ENCODE measurements around the gene SLC2A1. TPM values are rescaled to one million over a fixed set of nuclear protein-coding genes. Genes with fewer than 3 reads are reported as not detected.

SLC2A1 gene
- total RNA-seq, 1 experiment from 2014 or later: 422 TPM

DNA sequence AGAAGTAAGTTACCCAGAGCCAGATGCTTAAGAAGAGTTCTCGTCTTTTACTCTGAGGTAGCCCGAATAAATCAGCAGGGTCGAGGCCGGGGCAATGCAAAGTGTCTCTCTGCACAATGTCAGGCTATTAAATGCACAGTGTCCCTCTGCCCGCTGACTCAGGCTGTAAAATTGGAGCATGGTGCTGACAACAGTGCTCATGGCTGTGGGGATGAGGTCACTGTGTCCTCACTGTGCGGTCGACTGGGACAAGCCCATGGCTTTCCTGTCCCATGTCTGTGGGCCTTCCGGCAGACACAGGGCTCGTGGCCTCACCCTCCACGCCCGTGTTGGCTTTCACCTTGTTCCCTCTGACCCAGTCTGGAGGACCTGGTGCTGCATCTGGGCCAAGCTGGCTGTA is 14.6 kb upstream of the SLC2A1 start:
- Histone ChIP-seq H3K4me1 (peaks cover 3% of the 10 kb centered on the region), H3K9me3 (no peaks in the 10 kb centered on the region), H3K27me3 (replicated peaks; ENCODE audit: control insufficient read depth, insufficient read depth, low read length) (no peaks in the 10 kb centered on the region), H3K4me3 (ENCODE audit: low read depth, low read length) (no peak overlapping the region), H3K36me3 (ENCODE audit: control insufficient read depth, insufficient read depth, low read length) (no peaks in the 10 kb centered on the region)
- Mint-ChIP-seq H3K9me3 (ENCODE audit: unreplicated experiment) (no peaks in the 10 kb centered on the region), H3K27ac (ENCODE audit: unreplicated experiment) (no peak overlapping the region), H3K27me3 (ENCODE audit: insufficient read depth, unreplicated experiment) (no peaks in the 10 kb centered on the region), H3K4me1 (ENCODE audit: low read depth, unreplicated experiment) (peaks cover 11% of the 10 kb centered on the region), H3K4me3 (ENCODE audit: unreplicated experiment) (no peak overlapping the region), H3K36me3 (ENCODE audit: insufficient read depth, unreplicated experiment) (no peaks in the 10 kb centered on the region)
- BruUV-seq (replicated peaks): no TSS peak
- CTCF ChIA-PET: interaction anchor here (2.5 kb wide), 1 partner anchor 100 kb away, joined by 6 read pairs; no protein-coding TSS in a partner anchor
- intact Hi-C loops (cut with micrococcal nuclease; ENCODE audit: unreplicated experiment): no loop called here
- TF ChIP-seq, protein P1, sequence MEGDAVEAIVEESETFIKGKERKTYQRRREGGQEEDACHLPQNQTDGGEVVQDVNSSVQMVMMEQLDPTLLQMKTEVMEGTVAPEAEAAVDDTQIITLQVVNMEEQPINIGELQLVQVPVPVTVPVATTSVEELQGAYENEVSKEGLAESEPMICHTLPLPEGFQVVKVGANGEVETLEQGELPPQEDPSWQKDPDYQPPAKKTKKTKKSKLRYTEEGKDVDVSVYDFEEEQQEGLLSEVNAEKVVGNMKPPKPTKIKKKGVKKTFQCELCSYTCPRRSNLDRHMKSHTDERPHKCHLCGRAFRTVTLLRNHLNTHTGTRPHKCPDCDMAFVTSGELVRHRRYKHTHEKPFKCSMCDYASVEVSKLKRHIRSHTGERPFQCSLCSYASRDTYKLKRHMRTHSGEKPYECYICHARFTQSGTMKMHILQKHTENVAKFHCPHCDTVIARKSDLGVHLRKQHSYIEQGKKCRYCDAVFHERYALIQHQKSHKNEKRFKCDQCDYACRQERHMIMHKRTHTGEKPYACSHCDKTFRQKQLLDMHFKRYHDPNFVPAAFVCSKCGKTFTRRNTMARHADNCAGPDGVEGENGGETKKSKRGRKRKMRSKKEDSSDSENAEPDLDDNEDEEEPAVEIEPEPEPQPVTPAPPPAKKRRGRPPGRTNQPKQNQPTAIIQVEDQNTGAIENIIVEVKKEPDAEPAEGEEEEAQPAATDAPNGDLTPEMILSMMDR (IDR thresholded peaks at IDR 0.05; ENCODE audit: insufficient read depth in 1 of 2, low read depth in 1 of 2, low read length in 1 of 2, severe bottlenecking in 1 of 2, unreplicated experiment in 1 of 2): no peak
- POLR2A ChIA-PET: no interaction called here
- no peak for DNase-seq

DNA sequence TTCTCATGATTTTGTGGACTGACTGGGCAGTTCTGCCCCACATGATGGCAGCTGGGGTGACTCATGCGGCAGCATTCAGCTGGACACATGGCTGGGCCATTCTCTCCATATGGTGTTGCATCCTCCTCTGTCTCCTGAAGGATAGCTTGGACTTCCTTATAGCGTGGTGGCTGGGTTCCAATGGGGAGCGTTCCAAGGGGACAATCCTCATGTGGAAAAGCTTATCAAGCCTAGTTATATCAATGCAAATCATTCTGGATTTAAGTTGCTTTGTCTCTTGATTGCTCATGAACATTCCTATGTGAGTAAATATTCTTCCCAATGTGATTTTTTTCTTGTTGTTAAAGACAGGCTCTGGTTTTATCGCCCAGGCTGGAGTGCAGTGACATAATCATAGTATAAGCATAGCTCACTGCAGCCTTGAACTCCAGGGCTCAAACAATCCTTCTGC is 13.2 kb upstream of the SLC2A1 start:
- no peak for DNase-seq
- BruUV-seq (replicated peaks): no TSS peak
- no peak overlapping the region for H3K4me3 ChIP-seq (ENCODE audit: low read depth, low read length)
- H3K9me3 ChIP-seq: no peaks in the 10 kb centered on the region
- H3K36me3 ChIP-seq (ENCODE audit: control insufficient read depth, insufficient read depth, low read length): no peaks in the 10 kb centered on the region
- Mint-ChIP-seq H3K9me3 (ENCODE audit: unreplicated experiment) (no peaks in the 10 kb centered on the region), H3K36me3 (ENCODE audit: insufficient read depth, unreplicated experiment) (no peaks in the 10 kb centered on the region), H3K27ac (ENCODE audit: unreplicated experiment) (no peak overlapping the region), H3K4me1 (ENCODE audit: low read depth, unreplicated experiment) (peaks cover 8% of the 10 kb centered on the region), H3K4me3 (ENCODE audit: unreplicated experiment) (no peak overlapping the region), H3K27me3 (ENCODE audit: insufficient read depth, unreplicated experiment) (no peaks in the 10 kb centered on the region)
- peaks cover 9% of the 10 kb centered on the region for H3K4me1 ChIP-seq
- intact Hi-C loops (cut with micrococcal nuclease; ENCODE audit: unreplicated experiment): no loop called here
- POLR2A ChIA-PET: interaction anchor here (0.8 to 1.2 kb wide), 2 partner anchors 13 to 81 kb away, joined by 4 to 9 read pairs; no protein-coding TSS in a partner anchor
- no peaks in the 10 kb centered on the region for H3K27me3 ChIP-seq (replicated peaks; ENCODE audit: control insufficient read depth, insufficient read depth, low read length)
- TF ChIP-seq, protein P1 (IDR thresholded peaks at IDR 0.05; ENCODE audit: insufficient read depth in 1 of 2, low read depth in 1 of 2, low read length in 1 of 2, severe bottlenecking in 1 of 2, unreplicated experiment in 1 of 2): no peak
- CTCF ChIA-PET: interaction anchor here (0.6 to 1.2 kb wide), 4 partner anchors 11 to 206 kb away, joined by 3 to 4 read pairs (median 3); no protein-coding TSS in a partner anchor

DNA sequence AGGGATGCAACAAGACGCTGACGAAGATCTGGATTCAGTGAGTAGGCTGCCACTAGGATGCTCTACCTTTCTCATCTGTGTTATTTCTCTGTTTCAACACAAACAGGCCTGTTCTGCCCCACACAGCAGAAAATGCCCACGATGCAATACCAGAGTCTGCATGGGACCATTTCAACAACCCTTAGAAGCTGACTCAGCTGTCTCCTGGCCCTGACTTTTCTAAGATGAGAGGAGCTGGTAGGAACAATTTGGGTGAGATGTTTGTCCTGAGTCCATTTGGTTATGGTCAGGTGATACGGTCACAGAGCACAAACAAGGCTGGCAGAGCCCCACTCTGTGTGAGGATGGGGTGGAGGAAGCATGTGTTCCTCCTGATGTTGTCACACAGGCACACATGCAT is 11.5 kb upstream of the SLC2A1 start:
- Mint-ChIP-seq H3K4me3 (ENCODE audit: unreplicated experiment) (no peak overlapping the region), H3K9me3 (ENCODE audit: unreplicated experiment) (no peaks in the 10 kb centered on the region), H3K36me3 (ENCODE audit: insufficient read depth, unreplicated experiment) (no peaks in the 10 kb centered on the region), H3K27me3 (ENCODE audit: insufficient read depth, unreplicated experiment) (no peaks in the 10 kb centered on the region), H3K27ac (ENCODE audit: unreplicated experiment) (no peak overlapping the region), H3K4me1 (ENCODE audit: low read depth, unreplicated experiment) (no peaks in the 10 kb centered on the region)
- H3K4me3 ChIP-seq (ENCODE audit: low read depth, low read length): no peak overlapping the region
- no peaks in the 10 kb centered on the region for H3K9me3 ChIP-seq
- no peak for DNase-seq
- TF ChIP-seq, protein P1 (IDR thresholded peaks at IDR 0.05; ENCODE audit: insufficient read depth in 1 of 2, low read depth in 1 of 2, low read length in 1 of 2, severe bottlenecking in 1 of 2, unreplicated experiment in 1 of 2): no peak
- peaks cover 23% of the 10 kb centered on the region for H3K4me1 ChIP-seq
- ChIA-PET POLR2A (no interaction called here), CTCF (no interaction called here)
- H3K36me3 ChIP-seq (ENCODE audit: control insufficient read depth, insufficient read depth, low read length): no peaks in the 10 kb centered on the region
- H3K27me3 ChIP-seq (replicated peaks; ENCODE audit: control insufficient read depth, insufficient read depth, low read length): no peaks in the 10 kb centered on the region
- intact Hi-C loops (cut with micrococcal nuclease; ENCODE audit: unreplicated experiment): no loop called here
- no TSS peak for BruUV-seq (replicated peaks)

Measured in Caco-2 (cell line).